ENCODE data around the gene DACH1.
A peak's percentile ranks its signal among the peaks of the same experiment; 100 is the strongest.

DACH1 gene

GRCh38 chr13:71681901-71682613 is 184.9 kb downstream of the DACH1 start:
- Histone ChIP-seq H2BK120ac (ENCODE audit: low read depth, low read length) (no peak overlapping the region), H3K27me3 (ENCODE audit: insufficient read depth, low read length, poor library complexity) (peaks cover 9% of the 10 kb centered on the region), H3K4me2 (ENCODE audit: low read length) (no peak overlapping the region)

GRCh38 chr13:71677124-71677523 is 189.9 kb downstream of the DACH1 start:
- Histone ChIP-seq H2BK5ac (ENCODE audit: low read length) (no peak overlapping the region), H3K36me3 (ENCODE audit: control insufficient read depth, insufficient read depth, low read length) (no peaks in the 10 kb centered on the region), H3K4me1 (ENCODE audit: control insufficient read depth, low read depth, low read length) (no peaks in the 10 kb centered on the region), H3K4ac (ENCODE audit: low read depth, low read length) (no peak overlapping the region), H2BK15ac (replicated peaks; ENCODE audit: low read depth) (no peak overlapping the region), H3K79me2 (ENCODE audit: control insufficient read depth, insufficient read depth, low read length) (no peaks in the 10 kb centered on the region), H3K9ac (ENCODE audit: low read length) (no peak overlapping the region), H4K8ac (ENCODE audit: low read depth, low read length) (no peak overlapping the region), H4K5ac (ENCODE audit: low read length) (no peak overlapping the region), H2AK5ac (ENCODE audit: low read length) (no peak overlapping the region), H2BK120ac (ENCODE audit: low read depth, low read length) (no peak overlapping the region), H3K4me3 (ENCODE audit: low read length) (no peak overlapping the region), H3K27ac (ENCODE audit: low read depth, low read length) (no peak overlapping the region), H3K56ac (ENCODE audit: low read length) (no peak overlapping the region), H3K4me2 (ENCODE audit: low read length) (no peak overlapping the region), H3K27me3 (ENCODE audit: insufficient read depth, low read length, poor library complexity) (no peaks in the 10 kb centered on the region), H3K79me1 (ENCODE audit: low read length) (no peaks in the 10 kb centered on the region), H3K18ac (ENCODE audit: low read length) (no peak overlapping the region), H3K23ac (ENCODE audit: low read length) (no peak overlapping the region)
- DNase-seq, result no peak
- no CpG with 5 or more reads among the region's 2 CpGs for WGBS (ENCODE audit: extremely low coverage, insufficient coverage, low lambda C conversion rate)

More at GRCh38 chr13:71681901-71682613, 184.9 kb downstream of the DACH1 start:
- Histone ChIP-seq H3K27ac (ENCODE audit: low read depth, low read length) (no peak overlapping the region), H4K5ac (ENCODE audit: low read length) (no peak overlapping the region), H4K8ac (ENCODE audit: low read depth, low read length) (no peak overlapping the region), H3K4ac (ENCODE audit: low read depth, low read length) (no peak overlapping the region), H2AK5ac (ENCODE audit: low read length) (no peak overlapping the region), H2BK15ac (replicated peaks; ENCODE audit: low read depth) (no peak overlapping the region), H3K36me3 (ENCODE audit: control insufficient read depth, insufficient read depth, low read length) (no peaks in the 10 kb centered on the region), H3K18ac (ENCODE audit: low read length) (no peak overlapping the region), H3K4me1 (ENCODE audit: control insufficient read depth, low read depth, low read length) (no peaks in the 10 kb centered on the region), H3K23ac (ENCODE audit: low read length) (no peak overlapping the region), H3K79me2 (ENCODE audit: control insufficient read depth, insufficient read depth, low read length) (no peaks in the 10 kb centered on the region), H3K79me1 (ENCODE audit: low read length) (no peaks in the 10 kb centered on the region), H3K56ac (ENCODE audit: low read length) (no peak overlapping the region), H3K4me3 (ENCODE audit: low read length) (no peak overlapping the region), H2BK5ac (ENCODE audit: low read length) (no peak overlapping the region), H3K9ac (ENCODE audit: low read length) (no peak overlapping the region)
- DNase-seq, result no peak
- WGBS (ENCODE audit: extremely low coverage, insufficient coverage, low lambda C conversion rate), result no CpG with 5 or more reads among the region's 6 CpGs

GRCh38 chr13:71672512-71672911 is 194.5 kb downstream of the DACH1 start:
- Histone ChIP-seq H3K4me1 (ENCODE audit: control insufficient read depth, low read depth, low read length) (no peaks in the 10 kb centered on the region), H3K27ac (ENCODE audit: low read depth, low read length) (no peak overlapping the region)

GRCh38 chr13:71663431-71663830 is 203.6 kb downstream of the DACH1 start:
- no peak overlapping the region for H3K9ac ChIP-seq (ENCODE audit: low read length)
- no peak overlapping the region for H3K23ac ChIP-seq (ENCODE audit: low read length)
- no peak overlapping the region for H4K8ac ChIP-seq (ENCODE audit: low read depth, low read length)
- H2BK120ac ChIP-seq (ENCODE audit: low read depth, low read length), result no peak overlapping the region
- no peak overlapping the region for H4K5ac ChIP-seq (ENCODE audit: low read length)
- no peaks in the 10 kb centered on the region for H3K79me2 ChIP-seq (ENCODE audit: control insufficient read depth, insufficient read depth, low read length)
- no CpG with 5 or more reads among the region's 2 CpGs for WGBS (ENCODE audit: extremely low coverage, insufficient coverage, low lambda C conversion rate)
- no peak overlapping the region for H3K18ac ChIP-seq (ENCODE audit: low read length)
- no peaks in the 10 kb centered on the region for H3K27me3 ChIP-seq (ENCODE audit: insufficient read depth, low read length, poor library complexity)
- H3K4me3 ChIP-seq (ENCODE audit: low read length), result no peak overlapping the region
- H3K36me3 ChIP-seq (ENCODE audit: control insufficient read depth, insufficient read depth, low read length), result no peaks in the 10 kb centered on the region
- no peak overlapping the region for H2AK5ac ChIP-seq (ENCODE audit: low read length)
- H3K27ac ChIP-seq (ENCODE audit: low read depth, low read length), result no peak overlapping the region
- H3K4ac ChIP-seq (ENCODE audit: low read depth, low read length), result no peak overlapping the region
- H3K56ac ChIP-seq (ENCODE audit: low read length), result no peak overlapping the region
- DNase-seq, result no peak
- no peak overlapping the region for H2BK15ac ChIP-seq (replicated peaks; ENCODE audit: low read depth)
- H2BK5ac ChIP-seq (ENCODE audit: low read length), result no peak overlapping the region
- no peaks in the 10 kb centered on the region for H3K79me1 ChIP-seq (ENCODE audit: low read length)
- H3K4me2 ChIP-seq (ENCODE audit: low read length), result no peak overlapping the region
- H3K4me1 ChIP-seq (ENCODE audit: control insufficient read depth, low read depth, low read length), result no peaks in the 10 kb centered on the region

More at GRCh38 chr13:71672512-71672911, 194.5 kb downstream of the DACH1 start:
- no peak overlapping the region for H2BK15ac ChIP-seq (replicated peaks; ENCODE audit: low read depth)
- no peak overlapping the region for H4K5ac ChIP-seq (ENCODE audit: low read length)
- no peak overlapping the region for H2BK120ac ChIP-seq (ENCODE audit: low read depth, low read length)
- H3K56ac ChIP-seq (ENCODE audit: low read length), result no peak overlapping the region
- WGBS (ENCODE audit: extremely low coverage, insufficient coverage, low lambda C conversion rate), result no CpG with 5 or more reads among the region's 4 CpGs
- no peak overlapping the region for H3K23ac ChIP-seq (ENCODE audit: low read length)
- H4K8ac ChIP-seq (ENCODE audit: low read depth, low read length), result no peak overlapping the region
- no peak overlapping the region for H3K9ac ChIP-seq (ENCODE audit: low read length)
- no peak overlapping the region for H3K4me3 ChIP-seq (ENCODE audit: low read length)
- H3K4ac ChIP-seq (ENCODE audit: low read depth, low read length), result no peak overlapping the region
- DNase-seq, result peak; percentile 16
- no peak overlapping the region for H2AK5ac ChIP-seq (ENCODE audit: low read length)
- H3K79me2 ChIP-seq (ENCODE audit: control insufficient read depth, insufficient read depth, low read length), result no peaks in the 10 kb centered on the region
- H3K79me1 ChIP-seq (ENCODE audit: low read length), result no peaks in the 10 kb centered on the region
- no peaks in the 10 kb centered on the region for H3K36me3 ChIP-seq (ENCODE audit: control insufficient read depth, insufficient read depth, low read length)
- H3K4me2 ChIP-seq (ENCODE audit: low read length), result no peak overlapping the region
- no peak overlapping the region for H2BK5ac ChIP-seq (ENCODE audit: low read length)
- no peak overlapping the region for H3K18ac ChIP-seq (ENCODE audit: low read length)
- no peaks in the 10 kb centered on the region for H3K27me3 ChIP-seq (ENCODE audit: insufficient read depth, low read length, poor library complexity)

GRCh38 chr13:71661921-71662320 is 205.1 kb downstream of the DACH1 start:
- Histone ChIP-seq H3K9ac (ENCODE audit: low read length) (no peak overlapping the region), H2BK15ac (replicated peaks; ENCODE audit: low read depth) (no peak overlapping the region), H3K18ac (ENCODE audit: low read length) (no peak overlapping the region), H2AK5ac (ENCODE audit: low read length) (no peak overlapping the region), H3K56ac (ENCODE audit: low read length) (no peak overlapping the region), H4K8ac (ENCODE audit: low read depth, low read length) (no peak overlapping the region), H3K23ac (ENCODE audit: low read length) (no peak overlapping the region), H3K79me2 (ENCODE audit: control insufficient read depth, insufficient read depth, low read length) (no peaks in the 10 kb centered on the region), H3K4me3 (ENCODE audit: low read length) (no peak overlapping the region), H2BK120ac (ENCODE audit: low read depth, low read length) (no peak overlapping the region), H3K36me3 (ENCODE audit: control insufficient read depth, insufficient read depth, low read length) (no peaks in the 10 kb centered on the region), H3K27me3 (ENCODE audit: insufficient read depth, low read length, poor library complexity) (no peaks in the 10 kb centered on the region), H3K27ac (ENCODE audit: low read depth, low read length) (no peak overlapping the region), H3K4ac (ENCODE audit: low read depth, low read length) (no peak overlapping the region), H3K4me1 (ENCODE audit: control insufficient read depth, low read depth, low read length) (no peaks in the 10 kb centered on the region), H2BK5ac (ENCODE audit: low read length) (no peak overlapping the region), H3K79me1 (ENCODE audit: low read length) (no peaks in the 10 kb centered on the region), H3K4me2 (ENCODE audit: low read length) (no peak overlapping the region), H4K5ac (ENCODE audit: low read length) (no peak overlapping the region)
- WGBS (ENCODE audit: extremely low coverage, insufficient coverage, low lambda C conversion rate), result no CpG with 5 or more reads among the region's 3 CpGs
- DNase-seq, result no peak

- H3K27ac ChIP-seq (ENCODE audit: low read depth, low read length), result no peak overlapping the region
- no peak overlapping the region for H4K8ac ChIP-seq (ENCODE audit: low read depth, low read length)
- no peak overlapping the region for H3K23ac ChIP-seq (ENCODE audit: low read length)
- H2BK15ac ChIP-seq (replicated peaks; ENCODE audit: low read depth), result no peak overlapping the region
- no peaks in the 10 kb centered on the region for H3K36me3 ChIP-seq (ENCODE audit: control insufficient read depth, insufficient read depth, low read length)
- H3K4me2 ChIP-seq (ENCODE audit: low read length), result no peak overlapping the region
- H3K4me3 ChIP-seq (ENCODE audit: low read length), result no peak overlapping the region
- no peak overlapping the region for H3K18ac ChIP-seq (ENCODE audit: low read length)
- no peaks in the 10 kb centered on the region for H3K79me2 ChIP-seq (ENCODE audit: control insufficient read depth, insufficient read depth, low read length)
- no peaks in the 10 kb centered on the region for H3K79me1 ChIP-seq (ENCODE audit: low read length)
- no peak overlapping the region for H3K9ac ChIP-seq (ENCODE audit: low read length)
- H3K4ac ChIP-seq (ENCODE audit: low read depth, low read length), result no peak overlapping the region
- H2AK5ac ChIP-seq (ENCODE audit: low read length), result no peak overlapping the region
- H3K4me1 ChIP-seq (ENCODE audit: control insufficient read depth, low read depth, low read length), result no peaks in the 10 kb centered on the region
- H2BK120ac ChIP-seq (ENCODE audit: low read depth, low read length), result no peak overlapping the region
- no peaks in the 10 kb centered on the region for H3K27me3 ChIP-seq (ENCODE audit: insufficient read depth, low read length, poor library complexity)
- no peak overlapping the region for H3K56ac ChIP-seq (ENCODE audit: low read length)
- H2BK5ac ChIP-seq (ENCODE audit: low read length), result no peak overlapping the region
- no peak overlapping the region for H4K5ac ChIP-seq (ENCODE audit: low read length)
- DNase-seq, result peak; percentile 13
Observed at GRCh38 chr13:71659404-71659803, 207.6 kb downstream of the DACH1 start.
